ENCODE measurements around the gene SLC22A17.
"Not testable (repeated sequence)": the region's sequence is repeated elsewhere in the genome, so short reads cannot be mapped to it uniquely, and the experiment has no call there.

SLC22A17 gene

GRCh38 chr14:23327947-23328744 lies 24.5 kb downstream of the SLC22A17 start:
- DNase-seq, result peak; percentile 98

DNA sequence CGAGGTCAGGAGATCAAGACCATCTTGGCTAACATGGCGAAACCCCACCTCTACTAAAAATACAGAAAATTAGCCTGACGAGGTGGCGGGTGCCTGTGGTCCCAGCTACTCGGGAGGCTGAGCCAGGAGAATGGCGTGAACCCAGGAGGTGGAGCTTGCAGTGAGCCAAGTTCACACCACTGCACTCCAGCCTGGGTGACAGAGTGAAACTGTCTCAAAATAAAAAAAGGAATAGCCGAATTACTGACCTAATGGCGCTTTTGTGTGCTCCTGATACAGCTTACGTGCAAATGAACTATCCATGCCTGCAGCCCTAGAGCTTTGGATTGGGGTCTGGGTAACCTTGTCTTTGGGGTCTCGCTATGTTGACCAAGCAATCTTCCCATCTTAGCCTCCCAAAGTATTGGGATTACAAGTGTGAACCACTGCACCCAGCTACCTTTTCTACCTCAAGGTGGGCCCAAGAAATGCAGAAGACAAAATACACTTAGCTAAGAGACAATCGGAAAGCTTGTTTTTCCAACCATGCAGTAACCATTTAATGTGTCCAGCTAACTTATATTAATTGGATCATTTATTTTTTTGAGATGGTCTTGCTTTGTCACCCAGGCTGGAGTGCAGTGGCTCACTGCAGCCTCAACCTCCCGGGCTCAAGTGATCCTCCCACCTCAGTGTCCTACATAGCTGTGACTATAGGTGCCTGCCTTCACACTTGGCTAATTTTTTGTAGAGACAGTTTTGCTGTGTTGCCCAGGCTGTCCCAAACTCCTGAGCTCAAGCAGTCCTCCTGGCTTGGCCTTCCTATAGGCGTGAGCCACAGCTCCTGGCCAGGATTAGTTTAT lies 26.0 kb downstream of the SLC22A17 start:
- no peak for DNase-seq

- DNase-seq, result not testable (repeated sequence)
Measured at GRCh38 chr14:23325746-23326145, 26.9 kb downstream of the SLC22A17 start.

GRCh38 chr14:23324993-23325392 lies 27.7 kb downstream of the SLC22A17 start:
- no peak for DNase-seq

GRCh38 chr14:23324455-23324846 lies 28.2 kb downstream of the SLC22A17 start:
- no peak for DNase-seq

- DNase-seq, result no peak
Measured at GRCh38 chr14:23323838-23324454, 28.7 kb downstream of the SLC22A17 start.

DNA sequence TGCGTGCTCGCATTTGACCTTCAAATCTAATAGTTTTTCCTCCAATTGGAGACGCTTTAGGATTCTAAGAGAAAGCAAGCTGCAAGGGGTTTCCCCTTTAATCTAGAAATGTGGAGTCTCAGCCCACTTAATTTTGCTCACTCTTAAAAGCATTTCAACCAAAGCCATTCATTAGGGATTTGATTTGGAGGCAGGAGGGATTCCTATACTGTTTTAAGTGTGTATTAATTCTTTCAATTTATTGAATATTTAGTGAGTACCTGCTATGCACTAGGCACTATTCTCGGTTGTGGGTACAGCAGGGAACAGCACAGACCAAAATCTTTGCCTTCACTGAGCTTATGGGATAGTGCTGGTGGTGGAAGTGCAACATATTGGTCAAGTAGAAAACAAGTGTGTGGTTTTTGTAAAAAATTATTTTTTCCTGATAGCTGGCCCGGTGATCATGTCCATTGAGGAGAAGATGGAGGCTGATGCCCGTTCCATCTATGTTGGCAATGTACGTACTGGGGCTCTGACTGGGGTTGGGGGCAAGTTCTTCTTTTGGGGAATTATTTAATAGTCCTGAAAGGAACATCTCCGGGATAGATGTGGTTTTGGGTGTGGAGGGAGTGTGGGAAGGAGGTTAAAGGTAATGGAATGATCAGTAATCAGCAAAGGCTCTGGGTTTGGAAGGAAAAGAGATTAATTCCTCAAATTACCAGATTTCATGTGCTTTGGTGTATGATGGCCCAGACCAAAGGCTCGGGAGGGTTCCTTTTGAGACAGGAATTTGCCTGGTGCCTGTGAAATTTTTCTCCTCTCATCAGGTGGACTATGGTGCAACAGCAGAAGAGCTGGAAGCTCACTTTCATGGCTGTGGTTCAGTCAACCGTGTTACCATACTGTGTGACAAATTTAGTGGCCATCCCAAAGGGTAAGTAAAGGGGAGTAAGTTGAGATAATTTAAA lies 29.8 kb downstream of the SLC22A17 start:
- no peak for DNase-seq

GRCh38 chr14:23321572-23322547 lies 30.8 kb downstream of the SLC22A17 start:
- DNase-seq, result peak; percentile 79

GRCh38 chr14:23320584-23321571 lies 31.8 kb downstream of the SLC22A17 start, which contains the start of gene PABPN1:
Gene PABPN1, plus strand, starts transcription at chr14:23321457. Its CDS starts 13 bp downstream, at chr14:23321470.
- DNase-seq, result peak; percentile 100

DNA sequence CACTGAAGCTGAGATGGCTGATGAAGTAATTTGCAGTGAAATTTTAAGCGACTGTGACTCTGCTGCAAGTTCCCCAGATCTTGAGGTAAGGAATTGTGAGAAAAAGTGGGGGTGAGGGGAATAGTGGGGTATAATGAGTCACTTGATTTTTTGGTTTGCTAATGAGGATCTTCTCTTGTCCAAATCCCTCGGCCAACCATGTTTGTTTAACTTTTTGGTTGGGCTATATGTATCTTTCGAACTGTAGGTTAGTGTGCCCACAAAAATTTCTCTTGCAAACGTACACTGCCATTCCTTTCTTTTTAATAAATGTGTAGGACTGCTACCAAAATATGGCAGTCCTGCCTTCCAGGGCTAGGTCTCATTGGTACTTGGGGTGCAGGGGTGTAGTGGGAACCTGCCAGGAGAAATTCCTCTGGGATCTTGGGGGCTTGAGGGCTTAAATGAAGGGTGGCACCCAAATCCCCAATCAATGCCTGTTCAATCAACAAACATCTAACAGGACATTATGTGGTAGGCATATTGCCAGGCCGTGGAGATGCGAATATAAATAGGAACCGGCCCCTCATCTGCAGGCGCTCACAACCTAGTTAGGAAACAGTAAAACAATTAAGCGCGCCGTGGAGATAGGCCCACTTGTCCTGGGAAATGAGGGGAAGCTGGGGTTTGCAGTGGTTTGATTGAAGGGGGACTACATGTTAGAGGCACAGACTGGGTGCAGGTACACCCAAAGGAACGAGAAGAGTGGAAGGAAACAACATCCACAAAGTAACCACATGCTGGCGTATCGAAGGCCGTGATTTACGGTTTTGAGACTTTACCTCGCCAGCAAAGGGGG lies 32.7 kb downstream of the SLC22A17 start:
- no peak for DNase-seq

DNA sequence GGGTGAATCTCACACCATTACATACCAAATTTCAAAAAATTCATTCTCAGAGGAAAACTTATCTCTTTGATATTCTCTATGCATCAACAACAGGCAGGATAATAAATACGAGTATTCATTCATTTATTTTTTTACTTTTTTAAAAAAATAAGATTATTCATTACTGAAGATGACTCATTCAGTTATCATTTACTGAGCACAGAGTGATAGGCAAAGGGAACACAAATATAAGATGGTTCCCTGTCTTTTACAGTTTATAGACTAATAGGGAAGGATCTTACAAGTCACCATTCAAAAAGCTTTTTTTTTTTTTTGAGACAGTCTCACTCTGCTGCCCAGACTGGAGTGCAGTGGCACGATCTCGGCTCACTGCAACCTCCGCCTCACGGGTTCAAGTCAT lies 36.4 kb downstream of the SLC22A17 start:
- DNase-seq, result no peak

- DNase-seq, result no peak
Measured at GRCh38 chr14:23310546-23310945, 42.1 kb downstream of the SLC22A17 start.

- no peak for DNase-seq
Measured at GRCh38 chr14:23308721-23309445, 43.8 kb downstream of the SLC22A17 start.

DNA sequence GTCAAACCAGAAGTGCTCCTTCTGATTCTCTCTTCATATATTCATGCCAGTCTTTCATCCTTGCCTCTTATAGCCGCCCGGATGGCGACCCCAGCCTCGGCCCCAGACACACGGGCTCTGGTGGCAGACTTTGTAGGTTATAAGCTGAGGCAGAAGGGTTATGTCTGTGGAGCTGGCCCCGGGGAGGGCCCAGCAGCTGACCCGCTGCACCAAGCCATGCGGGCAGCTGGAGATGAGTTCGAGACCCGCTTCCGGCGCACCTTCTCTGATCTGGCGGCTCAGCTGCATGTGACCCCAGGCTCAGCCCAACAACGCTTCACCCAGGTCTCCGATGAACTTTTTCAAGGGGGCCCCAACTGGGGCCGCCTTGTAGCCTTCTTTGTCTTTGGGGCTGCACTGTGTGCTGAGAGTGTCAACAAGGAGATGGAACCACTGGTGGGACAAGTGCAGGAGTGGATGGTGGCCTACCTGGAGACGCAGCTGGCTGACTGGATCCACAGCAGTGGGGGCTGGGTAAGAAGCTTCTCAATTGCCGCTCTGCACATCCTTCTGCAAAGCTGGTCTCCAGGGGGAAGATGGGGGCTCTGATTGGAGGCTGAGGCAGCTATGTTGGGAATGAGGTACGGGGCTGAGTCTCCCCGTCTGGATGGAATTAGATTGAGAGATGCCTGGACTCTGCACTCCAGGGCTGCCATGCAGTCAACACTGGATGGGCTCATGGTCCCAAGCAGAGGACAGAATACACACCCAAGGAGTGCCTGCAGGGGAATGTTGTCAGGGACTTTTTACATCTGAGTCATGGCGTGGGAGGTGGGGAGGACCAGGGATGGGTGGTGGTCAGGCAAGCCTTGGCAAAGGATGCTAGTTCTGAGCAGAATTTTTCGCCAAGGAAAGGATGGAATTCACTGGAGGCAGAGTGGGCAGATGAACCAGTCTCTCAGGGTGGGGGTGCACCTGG lies 44.7 kb downstream of the SLC22A17 start:
- no peak for DNase-seq

GRCh38 chr14:23307146-23307530 lies 45.5 kb downstream of the SLC22A17 start:
- DNase-seq, result no peak

DNA sequence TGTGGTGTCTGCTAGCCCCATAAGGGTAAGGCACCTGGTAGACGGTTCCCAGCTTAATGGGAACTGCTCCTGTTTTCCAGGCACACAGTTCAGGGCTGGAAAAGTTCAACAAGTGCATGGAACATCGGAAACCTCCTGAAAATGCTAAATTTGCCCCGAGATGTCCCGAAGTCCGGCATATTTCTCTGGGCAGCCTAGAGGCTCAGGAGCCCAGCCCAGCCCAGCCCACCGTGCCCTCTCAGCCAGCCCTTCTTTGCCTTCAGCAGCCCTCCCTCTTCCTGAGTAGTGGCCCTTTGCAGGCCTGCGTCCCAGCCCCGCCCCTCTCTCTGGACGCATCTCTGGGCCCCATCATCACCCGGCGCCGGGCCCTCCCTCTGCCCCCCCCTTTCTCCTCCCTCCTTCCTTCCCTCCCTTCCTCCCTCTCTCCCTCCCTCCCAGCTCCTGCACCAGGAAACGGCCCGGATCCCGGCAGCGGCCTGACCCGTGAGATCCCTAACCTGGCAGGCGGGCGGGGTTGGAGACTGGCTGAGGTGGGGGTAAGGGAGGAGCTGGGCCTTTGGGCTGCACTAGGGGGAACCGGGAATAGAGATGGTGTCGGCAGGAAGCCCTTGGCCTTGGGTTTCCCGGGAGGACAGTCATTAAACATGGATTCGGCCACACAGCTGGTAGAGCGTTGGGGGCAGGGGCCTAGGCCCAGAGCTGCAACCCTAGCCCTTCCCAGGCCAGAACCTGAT lies 46.1 kb downstream of the SLC22A17 start, which contains the start of gene BCL2L2:
BCL2L2 (plus strand) TSS at position 422 of the 734 bp plus-strand sequence. CDS start 935 bp downstream, outside the sequence.
- peak; percentile 100 for DNase-seq
